Globus pallidus (tissue), 1 donor: ENCODE measurements around the gene OSGEP.
"Not testable (repeated sequence)": the region's sequence is repeated elsewhere in the genome, so short reads cannot be mapped to it uniquely, and the experiment has no call there.

Experiments used
- DNase-seq: peaks from one replicate; pipeline ENCODE4 v3.0.0-alpha.2; 2015; ENCODE audit warnings: low spot score

Gene OSGEP

GRCh38 chr14:20469890-20470602, 15.4 kb upstream of the OSGEP start:
- peak; percentile 24 for DNase-seq

- DNase-seq = peak; percentile 82
Observed at GRCh38 chr14:20469242-20469889, 14.8 kb upstream of the OSGEP start, which contains the start of gene PNP. Gene PNP, plus strand, starts transcription at chr14:20469406. Its CDS starts 119 bp downstream, at chr14:20469525.

GRCh38 chr14:20468764-20469241, 14.2 kb upstream of the OSGEP start:
- no peak for DNase-seq

GRCh38 chr14:20461225-20462141, 6.9 kb upstream of the OSGEP start, which contains the start of gene PIP4P1:
Gene PIP4P1, minus strand, starts transcription at chr14:20461434. Its CDS starts 109 bp downstream, at chr14:20461325.
- peak; percentile 100 for DNase-seq

- no peak for DNase-seq
Observed at GRCh38 chr14:20460458-20461224, 6.0 kb upstream of the OSGEP start.

- DNase-seq = no peak
Observed at GRCh38 chr14:20458031-20458789, 3.6 kb upstream of the OSGEP start.

- no peak for DNase-seq
Observed at GRCh38 chr14:20456971-20457370, 2.4 kb upstream of the OSGEP start.

GRCh38 chr14:20455355-20456300, 1.0 kb upstream of the OSGEP start:
- no peak for DNase-seq

GRCh38 chr14:20452831-20453230, 1.8 kb downstream of the OSGEP start:
- not testable (repeated sequence) for DNase-seq

GRCh38 chr14:20446889-20447288, 7.7 kb downstream of the OSGEP start:
- no peak for DNase-seq

GRCh38 chr14:20443650-20444049, 11.0 kb downstream of the OSGEP start:
- DNase-seq = not testable (repeated sequence)

GRCh38 chr14:20441461-20441860, 13.2 kb downstream of the OSGEP start:
- DNase-seq = no peak

GRCh38 chr14:20440882-20441281, 13.7 kb downstream of the OSGEP start:
- DNase-seq = no peak

GRCh38 chr14:20440465-20440864, 14.1 kb downstream of the OSGEP start:
- no peak for DNase-seq

- no peak for DNase-seq
Observed at GRCh38 chr14:20438664-20439063, 15.9 kb downstream of the OSGEP start.

- DNase-seq = no peak
Observed at GRCh38 chr14:20436363-20436755, 18.3 kb downstream of the OSGEP start.

GRCh38 chr14:20435582-20436362, 18.8 kb downstream of the OSGEP start, which contains the start of gene KLHL33:
Gene KLHL33, minus strand, starts transcription at chr14:20436166. Its CDS starts 355 bp downstream, at chr14:20435811.
- DNase-seq = no peak
